CD4-positive, alpha-beta T cell (primary cell): ENCODE results near the gene PPP1R14C. TPM values are rescaled to one million over a fixed set of nuclear protein-coding genes. Genes with fewer than 3 reads are reported as not detected.

ENCODE experiments used
- ATAC-seq: fragments of 200-7000 bp; cut with Tn5 transposase; one replicate; pipeline ENCODE4 v1.10.0; 2022; ENCODE audit warnings: mild to moderate bottlenecking; ENCODE audit not compliant: poor library complexity
- CTCF ChIA-PET: fragments of 350-600 bp; sonication (Branson Sonifier 250); formaldehyde crosslinking; loops from one replicate; lab custom pipeline; 2021; ENCODE audit warnings: antibody characterized with exemption, inconsistent platforms; lab: Charles Lee
- POLR2A ChIA-PET: fragments of 350-600 bp; sonication (Branson Sonifier 250); formaldehyde crosslinking; loops from one replicate; lab custom pipeline; 2021; ENCODE audit warnings: antibody characterized with exemption, inconsistent platforms; lab: Charles Lee
- DNase-seq, 14 experiments: peaks; one replicate each; pipeline ENCODE4 v3.0.0-alpha.2; 2013 to 2020; ENCODE audit warnings: mixed read lengths in 2 of 14
- H3K27ac ChIP-seq, 2 donors: one replicate each; pipeline versions ENCODE4 v1.5.1 to v1.7.0; 2013; ENCODE audit warnings: low read length in 2 of 2, low read depth in 1 of 2, mild to moderate bottlenecking in 1 of 2
- H3K27me3 ChIP-seq, 2 experiments: 1 replicate in 1 of 2; 2 replicates in 1 of 2; pipeline versions ENCODE4 v1.6.1 to v1.7.0; 2013; ENCODE audit warnings: low read length in 2 of 2, control low read depth in 1 of 2, mild to moderate bottlenecking in 1 of 2, moderate library complexity in 1 of 2; ENCODE audit not compliant: insufficient read depth in 2 of 2, control insufficient read depth in 1 of 2
- H3K36me3 ChIP-seq: one replicate; pipeline ENCODE4 v1.6.1; 2013; ENCODE audit warnings: low read length, control low read depth; ENCODE audit not compliant: insufficient read depth
- H3K4me1 ChIP-seq: one replicate; pipeline ENCODE4 v1.6.1; 2013; ENCODE audit warnings: low read length, control low read depth; ENCODE audit not compliant: insufficient read depth
- H3K4me3 ChIP-seq: one replicate; pipeline ENCODE4 v1.5.1; 2013; ENCODE audit warnings: mild to moderate bottlenecking, low read length, moderate library complexity
- H3K9me3 ChIP-seq, 2 experiments: 1 replicate in 1 of 2; 2 replicates in 1 of 2; pipeline versions ENCODE4 v1.6.1 to v1.7.0; 2013; ENCODE audit warnings: low read length in 2 of 2, mild to moderate bottlenecking in 2 of 2, control low read depth in 1 of 2, moderate library complexity in 1 of 2; ENCODE audit not compliant: control insufficient read depth in 1 of 2, insufficient read depth in 1 of 2
- H3K27ac Mint-ChIP-seq: one replicate; pipeline ENCODE4 v1.8.0; 2020; ENCODE audit warnings: mixed read lengths
- H3K27me3 Mint-ChIP-seq: one replicate; pipeline ENCODE4 v1.8.0; 2021; ENCODE audit warnings: mixed read lengths
- H3K36me3 Mint-ChIP-seq: one replicate; pipeline ENCODE4 v1.8.0; 2021; ENCODE audit warnings: low read depth, mixed read lengths
- H3K4me1 Mint-ChIP-seq: one replicate; pipeline ENCODE4 v1.8.0; 2021; ENCODE audit warnings: low read depth, mixed read lengths
- H3K4me3 Mint-ChIP-seq: one replicate; pipeline ENCODE4 v1.8.0; 2020; ENCODE audit warnings: mild to moderate bottlenecking, mixed read lengths
- H3K9me3 Mint-ChIP-seq: one replicate; pipeline ENCODE4 v1.8.0; 2020; ENCODE audit warnings: mixed read lengths
- intact Hi-C, 2 experiments: fragments of 100-400 bp; cut with DNase I in 1 of 2; cut with micrococcal nuclease in 1 of 2; formaldehyde crosslinking; loops; one replicate each; pipeline versions ENCODE4 v1.15.1 to v1.9.0; 2023 to 2025; cut with DNase I, micrococcal nuclease
- total RNA-seq, 174 experiments: library from RNA in 2 of 174; stranded (reverse) in 2 of 174; gene quantifications; one replicate each; pipeline ENCODE4 v1.2.3 and lab custom pipeline; 2021 to 2026
- TF ChIP-seq, protein P1 (sequence below): fragments of 200-600 bp; IDR thresholded peaks from one replicate; pipeline ENCODE4 v1.8.0; 2022; ENCODE audit warnings: antibody characterized with exemption, mild to moderate bottlenecking

PPP1R14C gene
- total RNA-seq, 2 experiments from 2014 or later, result not detected

GRCh38 chr6:150230832-150231524 is 88.1 kb downstream of the PPP1R14C start:
- no peak for ATAC-seq
- H3K36me3 Mint-ChIP-seq, result no peaks in the 10 kb centered on the region
- peaks cover 19% of the 10 kb centered on the region for H3K27me3 Mint-ChIP-seq
- intact Hi-C loops, result loop anchor here in 1 of 2 experiments (10.0 kb wide), 1 partner anchor 1046 kb away; no protein-coding TSS in a partner anchor
- Histone ChIP-seq H3K9me3 (peaks cover 0 to 4% of the 10 kb centered on the region in 2 experiments), H3K36me3 (no peaks in the 10 kb centered on the region), H3K4me1 (peaks cover 11% of the 10 kb centered on the region), H3K27ac (no peak overlapping the region), H3K27me3 (no peaks in the 10 kb centered on the region), H3K4me3 (no peak overlapping the region)
- no peaks in the 10 kb centered on the region for H3K9me3 Mint-ChIP-seq
- no peak for DNase-seq
- H3K4me1 Mint-ChIP-seq, result peaks cover 18% of the 10 kb centered on the region
- TF ChIP-seq, protein P1, sequence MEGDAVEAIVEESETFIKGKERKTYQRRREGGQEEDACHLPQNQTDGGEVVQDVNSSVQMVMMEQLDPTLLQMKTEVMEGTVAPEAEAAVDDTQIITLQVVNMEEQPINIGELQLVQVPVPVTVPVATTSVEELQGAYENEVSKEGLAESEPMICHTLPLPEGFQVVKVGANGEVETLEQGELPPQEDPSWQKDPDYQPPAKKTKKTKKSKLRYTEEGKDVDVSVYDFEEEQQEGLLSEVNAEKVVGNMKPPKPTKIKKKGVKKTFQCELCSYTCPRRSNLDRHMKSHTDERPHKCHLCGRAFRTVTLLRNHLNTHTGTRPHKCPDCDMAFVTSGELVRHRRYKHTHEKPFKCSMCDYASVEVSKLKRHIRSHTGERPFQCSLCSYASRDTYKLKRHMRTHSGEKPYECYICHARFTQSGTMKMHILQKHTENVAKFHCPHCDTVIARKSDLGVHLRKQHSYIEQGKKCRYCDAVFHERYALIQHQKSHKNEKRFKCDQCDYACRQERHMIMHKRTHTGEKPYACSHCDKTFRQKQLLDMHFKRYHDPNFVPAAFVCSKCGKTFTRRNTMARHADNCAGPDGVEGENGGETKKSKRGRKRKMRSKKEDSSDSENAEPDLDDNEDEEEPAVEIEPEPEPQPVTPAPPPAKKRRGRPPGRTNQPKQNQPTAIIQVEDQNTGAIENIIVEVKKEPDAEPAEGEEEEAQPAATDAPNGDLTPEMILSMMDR, result no peak
- ChIA-PET CTCF (no interaction called here), POLR2A (no interaction called here)
- no peak overlapping the region for H3K27ac Mint-ChIP-seq
- H3K4me3 Mint-ChIP-seq, result no peak overlapping the region

- intact Hi-C loops, result loop anchor here in 1 of 2 experiments (10.0 kb wide), 1 partner anchor 1047 kb away; no protein-coding TSS in a partner anchor
Observed at GRCh38 chr6:150231525-150231850, 88.6 kb downstream of the PPP1R14C start.

DNA sequence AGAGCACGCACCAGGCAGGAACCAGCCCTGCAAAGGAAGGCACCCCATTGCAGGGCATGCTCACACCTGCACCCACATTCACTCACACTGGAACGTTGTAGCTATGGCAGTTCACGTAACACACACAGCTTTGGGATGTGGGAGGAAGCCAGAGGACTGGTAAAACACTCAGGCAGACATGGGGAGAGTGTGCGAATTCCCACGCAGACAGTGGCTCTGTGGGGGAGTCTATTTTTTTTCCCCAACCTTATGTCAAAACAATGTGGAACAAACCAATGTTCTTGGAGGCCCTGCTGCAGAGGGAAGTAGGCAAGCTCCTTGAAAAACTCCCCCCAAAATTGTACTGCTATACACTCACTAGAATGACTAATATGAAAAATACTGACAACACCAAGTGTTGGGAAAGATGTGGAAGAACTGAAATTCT is 91.0 kb downstream of the PPP1R14C start:
- TF ChIP-seq, protein P1, result no peak
- ChIA-PET CTCF (no interaction called here), POLR2A (no interaction called here)
- Mint-ChIP-seq H3K4me1 (peaks cover 23% of the 10 kb centered on the region), H3K9me3 (no peaks in the 10 kb centered on the region), H3K36me3 (no peaks in the 10 kb centered on the region), H3K27me3 (peaks cover 6% of the 10 kb centered on the region), H3K4me3 (no peak overlapping the region), H3K27ac (no peak overlapping the region)
- Histone ChIP-seq H3K9me3 (peaks cover 0 to 4% of the 10 kb centered on the region in 2 experiments), H3K4me1 (peaks cover 21% of the 10 kb centered on the region), H3K4me3 (no peak overlapping the region), H3K27ac (no peak overlapping the region), H3K36me3 (no peaks in the 10 kb centered on the region), H3K27me3 (no peaks in the 10 kb centered on the region)
- intact Hi-C loops, result loop anchor here in 1 of 2 experiments (10.0 kb wide), 1 partner anchor 1049 kb away; no protein-coding TSS in a partner anchor
- no peak for ATAC-seq
- DNase-seq, result no peak

More at GRCh38 chr6:150231525-150231850, 88.6 kb downstream of the PPP1R14C start:
- Histone ChIP-seq H3K9me3 (peaks cover 0 to 4% of the 10 kb centered on the region in 2 experiments), H3K27me3 (no peaks in the 10 kb centered on the region), H3K27ac (no peak overlapping the region), H3K36me3 (no peaks in the 10 kb centered on the region), H3K4me3 (no peak overlapping the region), H3K4me1 (peaks cover 16% of the 10 kb centered on the region)
- CTCF ChIA-PET, result no interaction called here
- ATAC-seq (no peak), DNase-seq (no peak)
- POLR2A ChIA-PET, result no interaction called here
- peaks cover 23% of the 10 kb centered on the region for H3K4me1 Mint-ChIP-seq
- H3K27me3 Mint-ChIP-seq, result peaks cover 19% of the 10 kb centered on the region
- no peak overlapping the region for H3K27ac Mint-ChIP-seq
- TF ChIP-seq, protein P1, result no peak
- no peaks in the 10 kb centered on the region for H3K9me3 Mint-ChIP-seq
- H3K4me3 Mint-ChIP-seq, result no peak overlapping the region
- H3K36me3 Mint-ChIP-seq, result no peaks in the 10 kb centered on the region
